HEK293 (cell line): ENCODE results near the gene CRACR2A.

Experiments
- CTCF ChIA-PET: fragments of 350-600 bp; formaldehyde crosslinking; extraction: SDS; loops from one replicate; lab custom pipeline; 2021; ENCODE audit warnings: antibody characterized with exemption; lab: Yijun Ruan, JAX
- POLR2A ChIA-PET: fragments of 300-600 bp; formaldehyde crosslinking; extraction: SDS; loops from one replicate; lab custom pipeline; 2020; ENCODE audit warnings: antibody characterized with exemption, inconsistent platforms; lab: Yijun Ruan, JAX
- H3K27ac ChIP-seq: fragments of 200-500 bp; sonication (Bioruptor generic); 2 replicates; pipeline ENCODE4 v1.5.1; 2014; ENCODE audit warnings: low read depth, low read length, control low read depth, inconsistent platforms; ENCODE audit errors: extremely low read depth
- H3K36me3 ChIP-seq, 2 experiments: fragments of 200-500 bp in 1 of 2; sonication (Bioruptor generic) in 1 of 2; 1 replicate in 1 of 2; 2 replicates in 1 of 2; pipeline ENCODE4 v1.5.1; 2014 to 2017; ENCODE audit warnings: inconsistent platforms in 2 of 2, low read length in 2 of 2; ENCODE audit not compliant: control insufficient read depth in 2 of 2, insufficient read depth in 1 of 2
- H3K4me1 ChIP-seq: fragments of 200-500 bp; sonication (Bioruptor generic); 2 replicates; pipeline ENCODE4 v1.5.1; 2014; ENCODE audit warnings: mild to moderate bottlenecking, low read length, inconsistent platforms; ENCODE audit not compliant: control insufficient read depth, insufficient read depth
- H3K4me3 ChIP-seq: 2 replicates; pipeline ENCODE4 v1.5.1; 2011; ENCODE audit warnings: low read depth, mild to moderate bottlenecking, control low read depth, low read length, moderate library complexity
- H3K9me3 ChIP-seq: fragments of 200-500 bp; sonication (Bioruptor generic); 2 replicates; pipeline ENCODE4 v1.5.1; 2014; ENCODE audit warnings: low read depth, low read length, inconsistent platforms; ENCODE audit not compliant: control insufficient read depth, insufficient read depth
- HOXA7 ChIP-seq: sonication (generic); formaldehyde crosslinking; IDR thresholded peaks from 2 replicates; pipeline ENCODE4 v1.8.1; 2022; ENCODE audit warnings: missing genetic modification reagents, borderline replicate concordance
- KLF7 ChIP-seq: fragments of 450-650 bp; formaldehyde crosslinking; IDR thresholded peaks from 2 replicates; pipeline ENCODE4 v1.5.1; 2016; ENCODE audit warnings: missing biosample characterization, missing genetic modification characterization, borderline replicate concordance
- ZFP3 ChIP-seq: fragments of 450-650 bp; formaldehyde crosslinking; IDR thresholded peaks from 2 replicates; pipeline ENCODE4 v1.5.1; 2016; ENCODE audit warnings: low read depth, missing biosample characterization, missing genetic modification characterization
- ZNF155 ChIP-seq: fragments of 450-650 bp; formaldehyde crosslinking; IDR thresholded peaks from 2 replicates; pipeline ENCODE4 v1.5.1; 2016; ENCODE audit warnings: missing biosample characterization, missing genetic modification characterization
- ZNF16 ChIP-seq: fragments of 450-650 bp; formaldehyde crosslinking; IDR thresholded peaks from 2 replicates; pipeline ENCODE4 v1.5.1; 2016; ENCODE audit warnings: low read depth, missing biosample characterization, missing genetic modification characterization
- ZNF169 ChIP-seq: fragments of 450-650 bp; formaldehyde crosslinking; IDR thresholded peaks from 2 replicates; pipeline ENCODE4 v1.5.1; 2016; ENCODE audit warnings: missing biosample characterization, missing genetic modification characterization
- ZNF174 ChIP-seq: fragments of 450-650 bp; formaldehyde crosslinking; IDR thresholded peaks from 2 replicates; pipeline ENCODE4 v1.5.0; 2017; ENCODE audit warnings: missing biosample characterization, mild to moderate bottlenecking, missing genetic modification characterization
- ZNF211 ChIP-seq: fragments of 450-650 bp; formaldehyde crosslinking; IDR thresholded peaks from 2 replicates; pipeline ENCODE4 v1.5.1; 2016; ENCODE audit warnings: low read depth, missing biosample characterization, missing genetic modification characterization
- ZNF324 ChIP-seq: fragments of 450-650 bp; formaldehyde crosslinking; IDR thresholded peaks from 2 replicates; pipeline ENCODE4 v1.5.1; 2016; ENCODE audit warnings: missing biosample characterization, missing genetic modification characterization
- ZNF350 ChIP-seq: fragments of 450-650 bp; formaldehyde crosslinking; IDR thresholded peaks from 2 replicates; pipeline ENCODE4 v1.5.0; 2017; ENCODE audit warnings: missing biosample characterization, mild to moderate bottlenecking, missing genetic modification characterization
- ZNF416 ChIP-seq: fragments of 450-650 bp; formaldehyde crosslinking; IDR thresholded peaks from 2 replicates; pipeline ENCODE4 v1.5.1; 2016; ENCODE audit warnings: missing biosample characterization, missing genetic modification characterization
- ZNF426 ChIP-seq: fragments of 450-650 bp; formaldehyde crosslinking; IDR thresholded peaks from 2 replicates; pipeline ENCODE4 v1.5.1; 2017; ENCODE audit warnings: missing biosample characterization, missing genetic modification characterization, mild to moderate bottlenecking, inconsistent platforms, moderate library complexity
- ZNF529 ChIP-seq: fragments of 450-650 bp; formaldehyde crosslinking; IDR thresholded peaks from 2 replicates; pipeline ENCODE4 v1.5.1; 2017; ENCODE audit warnings: missing genetic modification characterization, missing biosample characterization; ENCODE audit not compliant: insufficient replicate concordance
- ZNF548 ChIP-seq: fragments of 450-650 bp; formaldehyde crosslinking; IDR thresholded peaks from 2 replicates; pipeline ENCODE4 v1.5.1; 2016; ENCODE audit warnings: missing biosample characterization, missing genetic modification characterization
- ZNF549 ChIP-seq: fragments of 450-650 bp; IDR thresholded peaks from 2 replicates; pipeline ENCODE4 v1.5.1; 2018; ENCODE audit warnings: missing biosample characterization, missing genetic modification characterization, mild to moderate bottlenecking, inconsistent platforms, moderate library complexity
- ZNF558 ChIP-seq: fragments of 450-650 bp; formaldehyde crosslinking; IDR thresholded peaks from 2 replicates; pipeline ENCODE4 v1.5.1; 2016; ENCODE audit warnings: missing biosample characterization, missing genetic modification characterization
- ZNF560 ChIP-seq: fragments of 450-650 bp; formaldehyde crosslinking; IDR thresholded peaks from 2 replicates; pipeline ENCODE4 v1.5.1; 2017; ENCODE audit warnings: missing biosample characterization, missing genetic modification characterization, borderline replicate concordance
- ZNF621 ChIP-seq: fragments of 450-650 bp; formaldehyde crosslinking; IDR thresholded peaks from 2 replicates; pipeline ENCODE4 v1.5.1; 2017; ENCODE audit warnings: missing biosample characterization, missing genetic modification characterization
- ZNF654 ChIP-seq: fragments of 450-650 bp; formaldehyde crosslinking; IDR thresholded peaks from 2 replicates; pipeline ENCODE4 v1.5.1; 2016; ENCODE audit warnings: low read depth, missing biosample characterization, missing genetic modification characterization
- ZNF664 ChIP-seq: fragments of 450-650 bp; formaldehyde crosslinking; IDR thresholded peaks from 2 replicates; pipeline ENCODE4 v1.5.1; 2016; ENCODE audit warnings: missing biosample characterization, missing genetic modification characterization
- ZNF701 ChIP-seq: fragments of 450-650 bp; formaldehyde crosslinking; IDR thresholded peaks from 2 replicates; pipeline ENCODE4 v1.5.1; 2016; ENCODE audit warnings: missing biosample characterization, missing genetic modification characterization
- ZNF776 ChIP-seq: fragments of 450-650 bp; formaldehyde crosslinking; IDR thresholded peaks from 2 replicates; pipeline ENCODE4 v1.5.0; 2017; ENCODE audit warnings: missing biosample characterization, missing genetic modification characterization, borderline replicate concordance
- ZNF843 ChIP-seq: fragments of 450-650 bp; formaldehyde crosslinking; IDR thresholded peaks from 2 replicates; pipeline ENCODE4 v1.5.1; 2016; ENCODE audit warnings: missing biosample characterization, missing genetic modification characterization
- TF ChIP-seq, protein P1 (sequence below): fragments of 450-650 bp; formaldehyde crosslinking; IDR thresholded peaks from 2 replicates; pipeline ENCODE4 v1.5.1; 2016; ENCODE audit warnings: missing biosample characterization, missing genetic modification characterization
- TF ChIP-seq, protein P2 (sequence below): fragments of 450-650 bp; formaldehyde crosslinking; IDR thresholded peaks from 2 replicates; pipeline ENCODE4 v1.5.1; 2016; ENCODE audit warnings: missing biosample characterization, missing genetic modification characterization
- TF ChIP-seq, protein P3 (sequence below): fragments of 450-650 bp; formaldehyde crosslinking; IDR thresholded peaks from 2 replicates; pipeline ENCODE4 v1.5.1; 2017; ENCODE audit warnings: missing biosample characterization, missing genetic modification characterization
- TF ChIP-seq, protein P4 (sequence below): fragments of 450-650 bp; formaldehyde crosslinking; IDR thresholded peaks from 2 replicates; pipeline ENCODE4 v1.5.1; 2016; ENCODE audit warnings: missing biosample characterization, missing genetic modification characterization, low read depth

The CRACR2A gene

GRCh38 chr12:3600951-3601350 lies 152.0 kb downstream of the CRACR2A start:
- CTCF ChIA-PET = no interaction called here
- no peaks in the 10 kb centered on the region for H3K36me3 ChIP-seq
- no peak for TF ChIP-seq ZNF776 (tag by site-specific recombination)
- TF ChIP-seq, protein P1, sequence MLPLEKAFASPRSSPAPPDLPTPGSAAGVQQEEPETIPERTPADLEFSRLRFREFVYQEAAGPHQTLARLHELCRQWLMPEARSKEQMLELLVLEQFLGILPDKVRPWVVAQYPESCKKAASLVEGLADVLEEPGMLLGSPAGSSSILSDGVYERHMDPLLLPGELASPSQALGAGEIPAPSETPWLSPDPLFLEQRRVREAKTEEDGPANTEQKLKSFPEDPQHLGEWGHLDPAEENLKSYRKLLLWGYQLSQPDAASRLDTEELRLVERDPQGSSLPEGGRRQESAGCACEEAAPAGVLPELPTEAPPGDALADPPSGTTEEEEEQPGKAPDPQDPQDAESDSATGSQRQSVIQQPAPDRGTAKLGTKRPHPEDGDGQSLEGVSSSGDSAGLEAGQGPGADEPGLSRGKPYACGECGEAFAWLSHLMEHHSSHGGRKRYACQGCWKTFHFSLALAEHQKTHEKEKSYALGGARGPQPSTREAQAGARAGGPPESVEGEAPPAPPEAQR (tag by site-specific recombination) = no peak
- TF ChIP-seq ZNF654 = no peak
- no peak for TF ChIP-seq ZNF621 (tag by site-specific recombination)
- TF ChIP-seq, protein P2, sequence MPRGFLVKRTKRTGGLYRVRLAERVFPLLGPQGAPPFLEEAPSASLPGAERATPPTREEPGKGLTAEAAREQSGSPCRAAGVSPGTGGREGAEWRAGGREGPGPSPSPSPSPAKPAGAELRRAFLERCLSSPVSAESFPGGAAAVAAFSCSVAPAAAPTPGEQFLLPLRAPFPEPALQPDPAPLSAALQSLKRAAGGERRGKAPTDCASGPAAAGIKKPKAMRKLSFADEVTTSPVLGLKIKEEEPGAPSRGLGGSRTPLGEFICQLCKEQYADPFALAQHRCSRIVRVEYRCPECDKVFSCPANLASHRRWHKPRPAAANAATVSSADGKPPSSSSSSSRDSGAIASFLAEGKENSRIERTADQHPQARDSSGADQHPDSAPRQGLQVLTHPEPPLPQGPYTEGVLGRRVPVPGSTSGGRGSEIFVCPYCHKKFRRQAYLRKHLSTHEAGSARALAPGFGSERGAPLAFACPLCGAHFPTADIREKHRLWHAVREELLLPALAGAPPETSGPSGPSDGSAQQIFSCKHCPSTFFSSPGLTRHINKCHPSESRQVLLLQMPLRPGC (tag by site-specific recombination) = no peak
- TF ChIP-seq, all 188 proteins: peak for 0
- H3K27ac ChIP-seq = no peak overlapping the region
- POLR2A ChIA-PET = no interaction called here
- no peaks in the 10 kb centered on the region; the same call in 1 of the 2 replicates for H3K4me1 ChIP-seq
- no peak overlapping the region for H3K4me3 ChIP-seq
- no peaks in the 10 kb centered on the region for H3K9me3 ChIP-seq

DNA sequence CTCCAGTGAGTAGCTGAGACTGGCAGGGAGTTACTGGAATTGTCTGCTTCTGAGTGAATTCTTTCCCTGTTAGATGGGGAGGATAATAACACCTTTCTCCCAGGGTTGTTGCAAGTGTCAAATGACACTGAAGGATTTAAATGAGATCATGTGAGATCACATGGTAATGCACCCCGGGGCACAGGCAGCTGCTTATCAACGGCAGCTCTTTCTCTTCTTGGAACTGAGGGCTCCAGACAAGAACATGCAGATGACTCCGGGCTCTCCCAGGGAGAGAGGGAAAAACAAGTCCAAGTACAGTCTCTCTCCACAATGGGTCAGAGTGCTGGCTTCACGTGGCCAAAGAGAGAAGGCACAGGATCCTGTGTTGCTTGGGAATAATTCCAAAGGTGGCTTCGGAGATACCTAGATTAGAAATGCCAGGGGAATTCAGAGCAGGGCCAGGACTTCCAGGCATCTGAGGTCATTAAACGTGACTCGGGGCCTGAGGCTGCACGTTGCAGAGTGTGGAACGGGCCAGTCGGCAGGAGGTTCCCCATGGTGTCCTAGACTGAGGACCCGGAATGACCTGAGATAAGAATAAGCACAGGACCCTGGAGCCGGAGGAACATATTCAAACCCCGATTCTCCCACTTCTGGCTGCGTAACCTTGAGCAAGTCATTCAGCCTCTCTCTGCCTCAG lies 152.7 kb downstream of the CRACR2A start:
- no peaks in the 10 kb centered on the region; the same call in 1 of the 2 replicates for H3K4me1 ChIP-seq
- no peak overlapping the region for H3K4me3 ChIP-seq
- CTCF ChIA-PET = interaction anchor here (1.1 kb wide), 1 partner anchor 251 kb away, joined by 4 read pairs; no protein-coding TSS in a partner anchor
- POLR2A ChIA-PET = no interaction called here
- no peaks in the 10 kb centered on the region for H3K36me3 ChIP-seq
- no peaks in the 10 kb centered on the region for H3K9me3 ChIP-seq
- no peak overlapping the region for H3K27ac ChIP-seq
- TF ChIP-seq ZNF843 = no peak
- no peak for TF ChIP-seq HOXA7
- TF ChIP-seq, protein P1 (tag by site-specific recombination) = no peak
- no peak for TF ChIP-seq ZNF549
- TF ChIP-seq ZNF155 (tag by site-specific recombination) = no peak
- no peak for TF ChIP-seq ZNF169
- no peak for TF ChIP-seq KLF7 (tag by site-specific recombination)
- no peak for TF ChIP-seq ZNF558 (tag by site-specific recombination)
- no peak for TF ChIP-seq ZNF416
- TF ChIP-seq ZNF426 (tag by site-specific recombination) = no peak
- TF ChIP-seq ZNF529 (tag by site-specific recombination) = no peak
- TF ChIP-seq, protein P3, sequence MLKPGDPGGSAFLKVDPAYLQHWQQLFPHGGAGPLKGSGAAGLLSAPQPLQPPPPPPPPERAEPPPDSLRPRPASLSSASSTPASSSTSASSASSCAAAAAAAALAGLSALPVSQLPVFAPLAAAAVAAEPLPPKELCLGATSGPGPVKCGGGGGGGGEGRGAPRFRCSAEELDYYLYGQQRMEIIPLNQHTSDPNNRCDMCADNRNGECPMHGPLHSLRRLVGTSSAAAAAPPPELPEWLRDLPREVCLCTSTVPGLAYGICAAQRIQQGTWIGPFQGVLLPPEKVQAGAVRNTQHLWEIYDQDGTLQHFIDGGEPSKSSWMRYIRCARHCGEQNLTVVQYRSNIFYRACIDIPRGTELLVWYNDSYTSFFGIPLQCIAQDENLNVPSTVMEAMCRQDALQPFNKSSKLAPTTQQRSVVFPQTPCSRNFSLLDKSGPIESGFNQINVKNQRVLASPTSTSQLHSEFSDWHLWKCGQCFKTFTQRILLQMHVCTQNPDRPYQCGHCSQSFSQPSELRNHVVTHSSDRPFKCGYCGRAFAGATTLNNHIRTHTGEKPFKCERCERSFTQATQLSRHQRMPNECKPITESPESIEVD (tag by site-specific recombination) = no peak
- no peak for TF ChIP-seq ZNF174 (tag by site-specific recombination)
- TF ChIP-seq ZNF560 (tag by site-specific recombination) = no peak
- TF ChIP-seq ZNF548 = no peak
- TF ChIP-seq ZNF211 (tag by site-specific recombination) = no peak
- TF ChIP-seq ZNF350 = no peak
- TF ChIP-seq ZNF701 (tag by site-specific recombination) = no peak
- TF ChIP-seq ZFP3 = no peak
- TF ChIP-seq, protein P4, sequence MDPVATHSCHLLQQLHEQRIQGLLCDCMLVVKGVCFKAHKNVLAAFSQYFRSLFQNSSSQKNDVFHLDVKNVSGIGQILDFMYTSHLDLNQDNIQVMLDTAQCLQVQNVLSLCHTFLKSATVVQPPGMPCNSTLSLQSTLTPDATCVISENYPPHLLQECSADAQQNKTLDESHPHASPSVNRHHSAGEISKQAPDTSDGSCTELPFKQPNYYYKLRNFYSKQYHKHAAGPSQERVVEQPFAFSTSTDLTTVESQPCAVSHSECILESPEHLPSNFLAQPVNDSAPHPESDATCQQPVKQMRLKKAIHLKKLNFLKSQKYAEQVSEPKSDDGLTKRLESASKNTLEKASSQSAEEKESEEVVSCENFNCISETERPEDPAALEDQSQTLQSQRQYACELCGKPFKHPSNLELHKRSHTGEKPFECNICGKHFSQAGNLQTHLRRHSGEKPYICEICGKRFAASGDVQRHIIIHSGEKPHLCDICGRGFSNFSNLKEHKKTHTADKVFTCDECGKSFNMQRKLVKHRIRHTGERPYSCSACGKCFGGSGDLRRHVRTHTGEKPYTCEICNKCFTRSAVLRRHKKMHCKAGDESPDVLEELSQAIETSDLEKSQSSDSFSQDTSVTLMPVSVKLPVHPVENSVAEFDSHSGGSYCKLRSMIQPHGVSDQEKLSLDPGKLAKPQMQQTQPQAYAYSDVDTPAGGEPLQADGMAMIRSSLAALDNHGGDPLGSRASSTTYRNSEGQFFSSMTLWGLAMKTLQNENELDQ (tag by site-specific recombination) = no peak
- peak; percentile 91 for TF ChIP-seq ZNF664 (tag by site-specific recombination)
- no peak for TF ChIP-seq ZNF324 (tag by site-specific recombination)
- TF ChIP-seq ZNF16 = no peak
